HK-2 (cell line): ENCODE measurements around the gene MIAT.
"Not testable (repeated sequence)": the region's sequence is repeated elsewhere in the genome, so short reads cannot be mapped to it uniquely, and the experiment has no call there.

Source experiments
- DNase-seq: peaks from one replicate; pipeline ENCODE4 v3.0.0-alpha.2; 2018; ENCODE audit not compliant: unreplicated experiment

MIAT gene

GRCh38 chr22:26700462-26700861 is 43.1 kb downstream of the MIAT start:
- DNase-seq, result no peak

- DNase-seq, result no peak
These were observed 43.5 kb downstream of the MIAT start for GRCh38 chr22:26700886-26701285.

- no peak for DNase-seq
These were observed 43.9 kb downstream of the MIAT start for GRCh38 chr22:26701323-26701722.

- DNase-seq, result no peak
These were observed 45.8 kb downstream of the MIAT start for GRCh38 chr22:26702906-26703830.

- DNase-seq, result not testable (repeated sequence)
These were observed 48.0 kb downstream of the MIAT start for GRCh38 chr22:26705379-26705778.

GRCh38 chr22:26707090-26707489 is 49.7 kb downstream of the MIAT start:
- no peak for DNase-seq

- DNase-seq, result no peak
These were observed 50.2 kb downstream of the MIAT start for GRCh38 chr22:26707581-26707980.

- no peak for DNase-seq
These were observed 51.0 kb downstream of the MIAT start for GRCh38 chr22:26708256-26709009.

GRCh38 chr22:26709617-26710390 is 52.4 kb downstream of the MIAT start:
- no peak for DNase-seq

- no peak for DNase-seq
These were observed 54.0 kb downstream of the MIAT start for GRCh38 chr22:26711205-26711963.

- DNase-seq, result no peak
These were observed 54.8 kb downstream of the MIAT start for GRCh38 chr22:26712158-26712557.

- no peak for DNase-seq
These were observed 56.5 kb downstream of the MIAT start for GRCh38 chr22:26713823-26714449.

GRCh38 chr22:26714971-26715370 is 57.6 kb downstream of the MIAT start:
- DNase-seq, result no peak

GRCh38 chr22:26715392-26715936 is 58.1 kb downstream of the MIAT start:
- DNase-seq, result no peak

- DNase-seq, result no peak
These were observed 61.1 kb downstream of the MIAT start for GRCh38 chr22:26718488-26718887.

GRCh38 chr22:26718905-26719304 is 61.5 kb downstream of the MIAT start:
- peak; percentile 79 for DNase-seq

- DNase-seq, result no peak
These were observed 64.8 kb downstream of the MIAT start for GRCh38 chr22:26722159-26722558.

- no peak for DNase-seq
These were observed 67.0 kb downstream of the MIAT start for GRCh38 chr22:26724414-26724813.

- DNase-seq, result no peak
These were observed 67.8 kb downstream of the MIAT start for GRCh38 chr22:26725012-26725676.
